ENCODE measurements around the gene PKHD1.

- TF ChIP-seq CTCF (IDR thresholded peaks at IDR 0.05; ENCODE audit: low read depth, low read length) (no peak), POLR2A (IDR thresholded peaks at IDR 0.05; ENCODE audit: extremely low read depth, insufficient read length) (no peak), MYC (IDR thresholded peaks at IDR 0.05; ENCODE audit: low read depth, low read length) (no peak), MAX (IDR thresholded peaks at IDR 0.05; ENCODE audit: low read depth, low read length) (no peak)
These were observed 516.2 kb downstream of the PKHD1 start for GRCh38 chr6:51571168-51571567.
